ENCODE measurements around the gene ECT2.
"Not testable (repeated sequence)": the region's sequence is repeated elsewhere in the genome, so short reads cannot be mapped to it uniquely, and the experiment has no call there.

The ECT2 gene

GRCh38 chr3:172750368-172751174 lies at the start of gene ECT2:
ECT2 (plus strand) TSS chr3:172750726; CDS start chr3:172754531, 3,805 bp downstream.
- DNase-seq (ENCODE audit: low read depth) = peak; percentile 93

GRCh38 chr3:172700936-172701455 lies 49.5 kb upstream of the ECT2 start:
- DNase-seq (ENCODE audit: low read depth) = no peak

GRCh38 chr3:172701751-172702150 lies 48.8 kb upstream of the ECT2 start:
- DNase-seq (ENCODE audit: low read depth) = no peak

- no peak for DNase-seq (ENCODE audit: low read depth)
These were observed 48.3 kb upstream of the ECT2 start for GRCh38 chr3:172702256-172702655.

- not testable (repeated sequence) for DNase-seq (ENCODE audit: low read depth)
These were observed 47.8 kb upstream of the ECT2 start for GRCh38 chr3:172702731-172703130.

GRCh38 chr3:172704001-172704400 lies 46.5 kb upstream of the ECT2 start:
- no peak for DNase-seq (ENCODE audit: low read depth)

- no peak for DNase-seq (ENCODE audit: low read depth)
These were observed 45.4 kb upstream of the ECT2 start for GRCh38 chr3:172705170-172705569.

- no peak for DNase-seq (ENCODE audit: low read depth)
These were observed 43.5 kb upstream of the ECT2 start for GRCh38 chr3:172707030-172707429.

GRCh38 chr3:172707967-172708366 lies 42.6 kb upstream of the ECT2 start:
- no peak for DNase-seq (ENCODE audit: low read depth)

GRCh38 chr3:172708921-172709773 lies 41.4 kb upstream of the ECT2 start:
- no peak for DNase-seq (ENCODE audit: low read depth)

GRCh38 chr3:172709774-172710663 lies 40.5 kb upstream of the ECT2 start:
- DNase-seq (ENCODE audit: low read depth) = no peak

- peak; percentile 75 for DNase-seq (ENCODE audit: low read depth)
These were observed 39.7 kb upstream of the ECT2 start, which contains the start of gene NCEH1 for GRCh38 chr3:172710664-172711453. NCEH1 (minus strand) TSS chr3:172711067; CDS start chr3:172710984, 83 bp downstream.

- no peak for DNase-seq (ENCODE audit: low read depth)
These were observed 39.1 kb upstream of the ECT2 start for GRCh38 chr3:172711454-172711795.

GRCh38 chr3:172713316-172713715 lies 37.2 kb upstream of the ECT2 start:
- no peak for DNase-seq (ENCODE audit: low read depth)

- DNase-seq (ENCODE audit: low read depth) = no peak
These were observed 34.0 kb upstream of the ECT2 start for GRCh38 chr3:172716476-172716875.

GRCh38 chr3:172717493-172718088 lies 32.9 kb upstream of the ECT2 start:
- DNase-seq (ENCODE audit: low read depth) = no peak

GRCh38 chr3:172722536-172723040 lies 27.9 kb upstream of the ECT2 start:
- not testable (repeated sequence) for DNase-seq (ENCODE audit: low read depth)

GRCh38 chr3:172726380-172726779 lies 24.1 kb upstream of the ECT2 start:
- DNase-seq (ENCODE audit: low read depth) = no peak

GRCh38 chr3:172735014-172735413 lies 15.5 kb upstream of the ECT2 start:
- DNase-seq (ENCODE audit: low read depth) = no peak

GRCh38 chr3:172739462-172739861 lies 11.1 kb upstream of the ECT2 start:
- no peak for DNase-seq (ENCODE audit: low read depth)

Data from activated T-cell treated with anti-CD3 and anti-CD28 coated beads for 48 hours (primary cell).